K562 (cell line): Measurements from ENCODE around the gene C6orf89. TPM values are rescaled to one million over a fixed set of nuclear protein-coding genes. Genes with fewer than 3 reads are reported as not detected.

Experiments
- ARID2 ChIP-seq: fragments of 450-650 bp; IDR thresholded peaks from 2 replicates; pipeline ENCODE4 v1.6.1; 2017; ENCODE audit warnings: antibody characterized with exemption, mild to moderate bottlenecking
- CBFA2T3 ChIP-seq: fragments of 450-650 bp; IDR thresholded peaks from 2 replicates; pipeline ENCODE4 v1.6.1; 2017
- CCAR2 ChIP-seq: fragments of 200-400 bp; formaldehyde crosslinking; IDR thresholded peaks from 2 replicates; pipeline ENCODE4 v1.6.1; 2017; ENCODE audit warnings: mild to moderate bottlenecking, low read depth, low read length
- CXXC5 ChIP-seq: fragments of 250-450 bp; sonication (Bioruptor Pico); IDR thresholded peaks from 2 replicates; pipeline ENCODE4 v1.8.0; 2022; ENCODE audit warnings: inconsistent platforms, mild to moderate bottlenecking, moderate library complexity
- MCM3 ChIP-seq: fragments of 450-650 bp; IDR thresholded peaks from 2 replicates; pipeline ENCODE4 v1.6.1; 2016
- PCBP2 ChIP-seq: fragments of 200-400 bp; formaldehyde crosslinking; IDR thresholded peaks from 2 replicates; pipeline ENCODE4 v1.6.1; 2018; ENCODE audit warnings: low read length, low read depth, mild to moderate bottlenecking, moderate library complexity; ENCODE audit not compliant: poor library complexity, severe bottlenecking
- RREB1 ChIP-seq: fragments of 250-450 bp; sonication (Bioruptor Pico); IDR thresholded peaks from 2 replicates; pipeline ENCODE4 v1.4.0; 2020
- SIX5 ChIP-seq, 2 experiments: IDR thresholded peaks; 2 replicates each; pipeline ENCODE4 v1.6.1; 2011; ENCODE audit warnings: low read length in 2 of 2, borderline replicate concordance in 1 of 2, low read depth in 1 of 2, mild to moderate bottlenecking in 1 of 2, moderate library complexity in 1 of 2; ENCODE audit not compliant: insufficient read depth in 1 of 2
- ZNF282 ChIP-seq: sonication (generic); formaldehyde crosslinking; IDR thresholded peaks from 2 replicates; pipeline ENCODE4 v1.8.1; 2023; ENCODE audit warnings: missing genetic modification reagents
- ZNF561 ChIP-seq: fragments of 450-650 bp; formaldehyde crosslinking; conservative IDR thresholded peaks from 2 replicates; pipeline ENCODE4 v1.4.0; 2020; ENCODE audit warnings: mild to moderate bottlenecking, moderate library complexity
- polyA plus RNA-seq, 8 experiments: library from polyadenylated mRNA; depleted of rRNA in 4 of 8; stranded (reverse) in 5 of 8; unstranded in 3 of 8; fragments of >200 nt; fragmentation: Nextera tagmentation in 2 of 8; fragmentation: Illumina TruSeq in 1 of 8; extraction: Ambion mirVana in 2 of 8; extraction: Trizol in 1 of 8; gene quantifications; 2 replicates each; pipeline versions ENCODE4 v1.2.1 to v1.2.3, GENCODE V29; 2011 to 2014; ENCODE audit warnings: inconsistent platforms in 1 of 8, missing spikeins in 1 of 8
- total RNA-seq, 7 experiments: library from RNA; depleted of rRNA in 6 of 7; stranded (reverse); fragments of >200 nt in 6 of 7; fragmentation: Illumina TruSeq in 2 of 7; extraction: Trizol in 2 of 7; gene quantifications; 2 replicates each; pipeline versions ENCODE4 v1.2.1 to v1.2.3, GENCODE V29; 2011 to 2021; ENCODE audit warnings: low replicate concordance in 1 of 7
- TF ChIP-seq, protein P1 (sequence below): fragments of 450-650 bp; IDR thresholded peaks from 2 replicates; pipeline ENCODE4 v1.6.1; 2016; ENCODE audit warnings: low read depth
- TF ChIP-seq, protein P2 (sequence below): fragments of 250-450 bp; sonication (Bioruptor Pico); IDR thresholded peaks from 2 replicates; pipeline ENCODE4 v1.8.0; 2022; ENCODE audit warnings: moderate library complexity, mild to moderate bottlenecking, inconsistent platforms

Gene C6orf89
- total and polyA plus RNA-seq, 9 of the 15 experiments (the other 6 are each of a cell fraction or from before 2014, with no cell fraction given), result 35.2 to 111 (median 58.5) TPM

DNA sequence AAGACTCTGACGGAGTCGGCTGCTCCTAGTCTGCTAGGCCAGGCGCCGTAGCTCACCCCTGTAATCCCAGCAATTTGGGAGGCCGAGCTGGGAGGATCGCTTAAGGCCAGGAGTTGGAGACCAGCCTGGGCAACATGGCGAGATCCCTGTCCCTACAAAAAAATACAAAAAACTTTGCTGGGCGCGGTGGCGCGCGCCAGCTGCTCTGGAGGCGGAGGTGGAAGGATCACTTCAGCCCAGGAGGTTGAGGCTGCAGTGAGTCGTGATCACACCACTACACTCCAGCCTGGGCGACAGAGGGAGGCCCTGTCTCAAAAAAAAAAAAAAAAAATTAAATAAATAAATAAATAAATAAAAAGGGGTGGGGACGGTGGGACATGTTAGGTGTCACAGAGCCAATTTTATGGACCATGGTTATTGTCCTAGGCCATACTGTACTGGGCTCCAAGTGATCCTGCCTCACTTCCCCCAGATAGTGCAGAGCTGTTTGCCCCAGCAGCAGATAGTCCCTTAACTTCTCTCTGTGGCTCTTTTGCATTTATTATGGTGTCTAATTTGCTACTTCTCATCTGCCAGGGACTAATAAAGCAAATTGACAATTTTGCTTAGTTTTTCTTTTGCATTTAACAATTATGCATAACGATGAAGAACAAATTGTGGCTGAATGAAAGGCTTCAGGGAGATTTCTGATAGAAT is 74.0 kb downstream of the C6orf89 start (continued):
- TF ChIP-seq CXXC5 (CRISPR knock-in tag) (no peak), CBFA2T3 (0 out of 2 replicates have a peak, but pooled peaks have one; percentile 2), PCBP2 (no peak), ZNF561 (CRISPR knock-in tag) (no peak), ZNF282 (CRISPR knock-in tag) (0 out of 2 replicates have a peak, but pooled peaks have one; percentile 11), CCAR2 (no peak), MCM3 (no peak), SIX5 (IDR thresholded peaks at IDR 0.05; ENCODE audit: borderline replicate concordance in 1 of 2, insufficient read depth in 1 of 2, low read depth in 1 of 2, low read length in 2 of 2) (no peak), RREB1 (CRISPR knock-in tag) (no peak), ARID2 (no peak)
- TF ChIP-seq, protein P1, sequence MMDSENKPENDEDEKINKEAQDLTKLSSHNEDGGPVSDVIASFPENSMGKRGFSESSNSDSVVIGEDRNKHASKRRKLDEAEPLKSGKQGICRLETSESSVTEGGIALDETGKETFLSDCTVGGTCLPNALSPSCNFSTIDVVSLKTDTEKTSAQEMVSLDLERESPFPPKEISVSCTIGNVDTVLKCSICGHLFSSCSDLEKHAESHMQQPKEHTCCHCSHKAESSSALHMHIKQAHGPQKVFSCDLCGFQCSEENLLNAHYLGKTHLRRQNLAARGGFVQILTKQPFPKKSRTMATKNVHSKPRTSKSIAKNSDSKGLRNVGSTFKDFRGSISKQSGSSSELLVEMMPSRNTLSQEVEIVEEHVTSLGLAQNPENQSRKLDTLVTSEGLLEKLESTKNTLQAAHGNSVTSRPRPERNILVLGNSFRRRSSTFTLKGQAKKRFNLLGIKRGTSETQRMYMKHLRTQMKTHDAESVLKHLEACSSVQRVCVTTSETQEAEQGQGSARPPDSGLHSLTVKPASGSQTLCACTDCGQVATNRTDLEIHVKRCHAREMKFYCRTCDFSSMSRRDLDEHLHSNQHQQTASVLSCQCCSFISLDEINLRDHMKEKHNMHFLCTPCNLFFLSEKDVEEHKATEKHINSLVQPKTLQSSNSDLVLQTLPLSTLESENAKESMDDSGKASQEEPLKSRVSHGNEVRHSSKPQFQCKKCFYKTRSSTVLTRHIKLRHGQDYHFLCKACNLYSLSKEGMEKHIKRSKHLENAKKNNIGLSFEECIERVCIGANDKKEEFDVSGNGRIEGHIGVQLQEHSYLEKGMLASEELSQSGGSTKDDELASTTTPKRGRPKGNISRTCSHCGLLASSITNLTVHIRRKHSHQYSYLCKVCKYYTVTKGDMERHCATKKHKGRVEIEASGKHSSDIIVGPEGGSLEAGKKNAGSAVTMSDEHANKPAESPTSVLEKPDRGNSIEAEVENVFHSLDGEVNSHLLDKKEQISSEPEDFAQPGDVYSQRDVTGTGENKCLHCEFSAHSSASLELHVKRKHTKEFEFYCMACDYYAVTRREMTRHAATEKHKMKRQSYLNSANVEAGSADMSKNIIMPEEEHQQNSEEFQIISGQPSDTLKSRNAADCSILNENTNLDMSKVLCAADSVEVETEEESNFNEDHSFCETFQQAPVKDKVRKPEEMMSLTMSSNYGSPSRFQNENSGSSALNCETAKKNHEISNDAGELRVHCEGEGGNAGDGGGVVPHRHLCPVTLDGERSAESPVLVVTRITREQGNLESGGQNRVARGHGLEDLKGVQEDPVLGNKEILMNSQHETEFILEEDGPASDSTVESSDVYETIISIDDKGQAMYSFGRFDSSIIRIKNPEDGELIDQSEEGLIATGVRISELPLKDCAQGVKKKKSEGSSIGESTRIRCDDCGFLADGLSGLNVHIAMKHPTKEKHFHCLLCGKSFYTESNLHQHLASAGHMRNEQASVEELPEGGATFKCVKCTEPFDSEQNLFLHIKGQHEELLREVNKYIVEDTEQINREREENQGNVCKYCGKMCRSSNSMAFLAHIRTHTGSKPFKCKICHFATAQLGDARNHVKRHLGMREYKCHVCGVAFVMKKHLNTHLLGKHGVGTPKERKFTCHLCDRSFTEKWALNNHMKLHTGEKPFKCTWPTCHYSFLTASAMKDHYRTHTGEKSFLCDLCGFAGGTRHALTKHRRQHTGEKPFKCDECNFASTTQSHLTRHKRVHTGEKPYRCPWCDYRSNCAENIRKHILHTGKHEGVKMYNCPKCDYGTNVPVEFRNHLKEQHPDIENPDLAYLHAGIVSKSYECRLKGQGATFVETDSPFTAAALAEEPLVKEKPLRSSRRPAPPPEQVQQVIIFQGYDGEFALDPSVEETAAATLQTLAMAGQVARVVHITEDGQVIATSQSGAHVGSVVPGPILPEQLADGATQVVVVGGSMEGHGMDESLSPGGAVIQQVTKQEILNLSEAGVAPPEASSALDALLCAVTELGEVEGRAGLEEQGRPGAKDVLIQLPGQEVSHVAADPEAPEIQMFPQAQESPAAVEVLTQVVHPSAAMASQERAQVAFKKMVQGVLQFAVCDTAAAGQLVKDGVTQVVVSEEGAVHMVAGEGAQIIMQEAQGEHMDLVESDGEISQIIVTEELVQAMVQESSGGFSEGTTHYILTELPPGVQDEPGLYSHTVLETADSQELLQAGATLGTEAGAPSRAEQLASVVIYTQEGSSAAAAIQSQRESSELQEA, result no peak
- TF ChIP-seq, protein P2, sequence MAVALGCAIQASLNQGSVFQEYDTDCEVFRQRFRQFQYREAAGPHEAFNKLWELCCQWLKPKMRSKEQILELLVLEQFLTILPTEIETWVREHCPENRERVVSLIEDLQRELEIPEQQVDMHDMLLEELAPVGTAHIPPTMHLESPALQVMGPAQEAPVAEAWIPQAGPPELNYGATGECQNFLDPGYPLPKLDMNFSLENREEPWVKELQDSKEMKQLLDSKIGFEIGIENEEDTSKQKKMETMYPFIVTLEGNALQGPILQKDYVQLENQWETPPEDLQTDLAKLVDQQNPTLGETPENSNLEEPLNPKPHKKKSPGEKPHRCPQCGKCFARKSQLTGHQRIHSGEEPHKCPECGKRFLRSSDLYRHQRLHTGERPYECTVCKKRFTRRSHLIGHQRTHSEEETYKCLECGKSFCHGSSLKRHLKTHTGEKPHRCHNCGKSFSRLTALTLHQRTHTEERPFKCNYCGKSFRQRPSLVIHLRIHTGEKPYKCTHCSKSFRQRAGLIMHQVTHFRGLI (CRISPR knock-in tag), result no peak
